GM12878 (cell line): Measurements from ENCODE around the gene SDK2. TPM values are rescaled to one million over a fixed set of nuclear protein-coding genes. Genes with fewer than 3 reads are reported as not detected.

Experiments used
- ATAC-seq: fragments of 200-7000 bp; cut with Tn5 transposase; 3 replicates; pipeline ENCODE4 v1.9.1; 2020; ENCODE audit warnings: mild to moderate bottlenecking, moderate library complexity
- BruUV-seq: library from RNA; stranded (reverse); fragments of 400-500 nt; replicated peaks from 2 replicates; lab custom pipeline; 2021; lab: Mats Ljungman, UMichigan
- CTCF ChIA-PET: fragments of 300-600 bp; sonication (Branson Sonifier 250); formaldehyde crosslinking; extraction: SDS; loops from one replicate; lab custom pipeline; 2021; ENCODE audit warnings: inconsistent platforms; lab: Yijun Ruan, JAX
- POLR2A ChIA-PET: fragments of 350-600 bp; formaldehyde crosslinking; extraction: SDS; loops from one replicate; lab custom pipeline; 2021; ENCODE audit warnings: inconsistent platforms; lab: Charles Lee
- RAD21 ChIA-PET: fragments of 300-600 bp; sonication (Branson Sonifier 250); formaldehyde crosslinking; loops from one replicate; lab custom pipeline; 2023; ENCODE audit warnings: antibody characterized with exemption; ENCODE audit not compliant: unreplicated experiment; lab: Charles Lee
- SMC1A ChIA-PET: fragments of 300-600 bp; sonication (Branson Sonifier 250); formaldehyde crosslinking; loops from one replicate; lab custom pipeline; 2023; ENCODE audit not compliant: unreplicated experiment, uncharacterized antibody; lab: Charles Lee
- DNase-seq: peaks from one replicate; pipeline ENCODE4 v3.0.0-alpha.2; 2011; ENCODE audit warnings: low read depth, low spot score
- FAIRE-seq: peaks from 3 replicates; lab custom pipeline; 2011; peaks lifted over from hg19 to GRCh38; lab: Jason Lieb, UNC
- H2AFZ ChIP-seq: 2 replicates; pipeline ENCODE4 v1.6.0; 2011; ENCODE audit warnings: low read depth, low read length, control low read depth; ENCODE audit not compliant: control insufficient read depth
- H3K27ac ChIP-seq: 2 replicates; pipeline ENCODE4 v1.5.1; 2011; ENCODE audit warnings: control low read depth; ENCODE audit not compliant: control insufficient read depth, insufficient read depth
- H3K27me3 ChIP-seq, 2 experiments: replicated peaks in 1 of 2; 2 replicates each; pipeline versions ENCODE4 v1.6.0 to v1.6.1; 2011; ENCODE audit warnings: low read length in 1 of 2; ENCODE audit not compliant: control insufficient read depth in 2 of 2, insufficient read depth in 2 of 2
- H3K36me3 ChIP-seq, 2 experiments: 2 replicates each; pipeline ENCODE4 v1.5.1; 2011; ENCODE audit warnings: low read length in 1 of 2; ENCODE audit not compliant: control insufficient read depth in 2 of 2, insufficient read depth in 2 of 2
- H3K4me1 ChIP-seq: 2 replicates; pipeline ENCODE4 v1.6.1; 2011; ENCODE audit warnings: mild to moderate bottlenecking, low read length, moderate library complexity, mixed read lengths; ENCODE audit not compliant: control insufficient read depth, insufficient read depth
- H3K4me2 ChIP-seq: 2 replicates; pipeline ENCODE4 v1.6.0; 2011; ENCODE audit warnings: control low read depth; ENCODE audit not compliant: control insufficient read depth, insufficient read depth
- H3K4me3 ChIP-seq: fragments of 200-600 bp; sonication (generic); 2 replicates; pipeline ENCODE4 v1.5.1; 2016
- H3K79me2 ChIP-seq: 2 replicates; pipeline ENCODE4 v1.6.0; 2011; ENCODE audit warnings: low read length; ENCODE audit not compliant: control insufficient read depth, insufficient read depth
- H3K9ac ChIP-seq: 2 replicates; pipeline ENCODE4 v1.8.0; 2011; ENCODE audit warnings: low read length, control low read depth, mixed read lengths; ENCODE audit not compliant: control insufficient read depth, insufficient read depth
- H3K9me3 ChIP-seq: replicated peaks from 3 replicates; pipeline ENCODE4 v1.5.1; 2011; ENCODE audit warnings: mild to moderate bottlenecking, low read length; ENCODE audit not compliant: control insufficient read depth, insufficient read depth
- H4K20me1 ChIP-seq: 2 replicates; pipeline ENCODE4 v1.6.0; 2011; ENCODE audit not compliant: control insufficient read depth, insufficient read depth
- GABPA ChIP-seq: IDR thresholded peaks from 2 replicates; pipeline ENCODE4 v1.6.1; 2014; ENCODE audit warnings: antibody characterized with exemption, low read depth, mild to moderate bottlenecking, inconsistent platforms
- NFIC ChIP-seq: IDR thresholded peaks from 2 replicates; pipeline ENCODE4 v1.6.1; 2012; ENCODE audit warnings: low read depth, mild to moderate bottlenecking, inconsistent platforms, low read length, moderate library complexity
- NFXL1 ChIP-seq: fragments of 450-650 bp; IDR thresholded peaks from 2 replicates; pipeline ENCODE4 v1.6.1; 2017; ENCODE audit warnings: antibody characterized with exemption, mild to moderate bottlenecking, borderline replicate concordance
- NFYB ChIP-seq: IDR thresholded peaks from 2 replicates; pipeline ENCODE4 v1.6.1; 2011; ENCODE audit warnings: low read depth, mild to moderate bottlenecking, low read length, improper control_type of control experiment, moderate library complexity; ENCODE audit not compliant: insufficient read depth
- WGBS: methylation state at CpG from one replicate; pipeline ENCODE4 v1.1.6; 2016; ENCODE audit warnings: low lambda C conversion rate; ENCODE audit not compliant: insufficient replicate concordance, insufficient coverage; ENCODE audit errors: missing lambda C conversion rate; 5-methylcytosine and 5-hydroxymethylcytosine counted together
- in situ Hi-C: fragments of 300-500 bp; cut with MboI; formaldehyde crosslinking; loops from 9 replicates; pipeline ENCODE4 v1.14.3; 2018; ENCODE audit warnings: mixed read lengths
- intact Hi-C: fragments of 100-400 bp; cut with micrococcal nuclease; formaldehyde crosslinking; loops from one replicate; pipeline ENCODE4 v1.14.2; 2022; ENCODE audit not compliant: unreplicated experiment
- polyA plus RNA-seq, 11 experiments: library from polyadenylated mRNA; depleted of rRNA in 4 of 11; unstranded in 6 of 11; stranded (reverse) in 5 of 11; fragments of >200 nt; fragmentation: Nextera tagmentation in 4 of 11; fragmentation: Illumina TruSeq in 1 of 11; extraction: Ambion mirVana in 4 of 11; extraction: Trizol in 1 of 11; gene quantifications; 1 replicate in 1 of 11; 2 replicates in 10 of 11; pipeline versions ENCODE4 v1.2.1 to v1.2.3, GENCODE V29; 2011 to 2016; ENCODE audit warnings: inconsistent platforms in 2 of 11, missing spikeins in 2 of 11, low read depth in 1 of 11
- total RNA-seq, 4 experiments: library from RNA; depleted of rRNA in 3 of 4; stranded (reverse); fragments of >200 nt in 3 of 4; fragmentation: Illumina TruSeq in 1 of 4; extraction: Trizol in 1 of 4; gene quantifications; 2 replicates each; pipeline versions ENCODE4 v1.2.1 to v1.2.3, GENCODE V29; 2013 to 2021
- TF ChIP-seq, protein P1 (sequence below): fragments of 450-650 bp; formaldehyde crosslinking; IDR thresholded peaks from 2 replicates; pipeline ENCODE4 v1.4.0; 2022; ENCODE audit warnings: mild to moderate bottlenecking, moderate library complexity

Gene SDK2
- total and polyA plus RNA-seq, 10 of the 15 experiments (the other 5 are each of a cell fraction or from before 2014, with no cell fraction given) = 0.03 to 0.08 (median 0.03) TPM; not detected in 7

GRCh38 chr17:73402466-73402865 lies 241.8 kb downstream of the SDK2 start (continued):
- TF ChIP-seq NFXL1 (no peak), NFYB (no peak)
- TF ChIP-seq, protein P1, sequence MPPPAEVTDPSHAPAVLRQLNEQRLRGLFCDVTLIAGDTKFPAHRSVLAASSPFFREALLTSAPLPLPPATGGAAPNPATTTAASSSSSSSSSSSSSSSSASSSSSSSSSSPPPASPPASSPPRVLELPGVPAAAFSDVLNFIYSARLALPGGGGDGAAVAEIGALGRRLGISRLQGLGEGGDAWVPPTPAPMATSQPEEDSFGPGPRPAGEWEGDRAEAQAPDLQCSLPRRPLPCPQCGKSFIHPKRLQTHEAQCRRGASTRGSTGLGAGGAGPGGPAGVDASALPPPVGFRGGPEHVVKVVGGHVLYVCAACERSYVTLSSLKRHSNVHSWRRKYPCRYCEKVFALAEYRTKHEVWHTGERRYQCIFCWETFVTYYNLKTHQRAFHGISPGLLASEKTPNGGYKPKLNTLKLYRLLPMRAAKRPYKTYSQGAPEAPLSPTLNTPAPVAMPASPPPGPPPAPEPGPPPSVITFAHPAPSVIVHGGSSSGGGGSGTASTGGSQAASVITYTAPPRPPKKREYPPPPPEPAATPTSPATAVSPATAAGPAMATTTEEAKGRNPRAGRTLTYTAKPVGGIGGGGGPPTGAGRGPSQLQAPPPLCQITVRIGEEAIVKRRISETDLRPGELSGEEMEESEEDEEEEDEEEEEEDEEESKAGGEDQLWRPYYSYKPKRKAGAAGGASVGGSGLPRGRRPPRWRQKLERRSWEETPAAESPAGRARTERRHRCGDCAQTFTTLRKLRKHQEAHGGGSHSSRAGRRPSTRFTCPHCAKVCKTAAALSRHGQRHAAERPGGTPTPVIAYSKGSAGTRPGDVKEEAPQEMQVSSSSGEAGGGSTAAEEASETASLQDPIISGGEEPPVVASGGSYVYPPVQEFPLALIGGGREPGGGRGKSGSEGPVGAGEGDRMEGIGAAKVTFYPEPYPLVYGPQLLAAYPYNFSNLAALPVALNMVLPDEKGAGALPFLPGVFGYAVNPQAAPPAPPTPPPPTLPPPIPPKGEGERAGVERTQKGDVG (CRISPR knock-in tag) = no peak

DNA sequence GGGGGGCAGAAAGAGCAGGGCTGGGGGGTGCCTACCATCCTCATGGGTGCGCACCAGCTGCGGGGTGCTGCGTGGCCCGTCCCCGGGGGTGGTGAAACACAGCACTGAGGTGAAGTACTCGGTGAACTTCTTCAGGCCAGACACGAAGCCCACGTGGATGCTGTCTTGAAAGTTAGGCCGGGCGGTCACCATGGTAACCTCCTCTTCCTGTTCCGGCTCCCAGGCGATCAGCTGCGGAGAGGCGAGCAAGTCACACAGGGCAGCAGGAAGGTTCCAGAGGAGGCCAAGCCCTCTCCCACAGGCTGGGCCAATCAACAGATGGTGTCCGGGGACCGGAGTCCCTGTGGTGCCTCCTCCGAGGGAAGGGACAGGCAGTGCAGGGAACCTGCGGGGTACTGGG lies 242.3 kb downstream of the SDK2 start:
- Histone ChIP-seq H3K4me3 (no peak overlapping the region), H3K9ac (no peak overlapping the region), H3K27ac (no peak overlapping the region), H3K27me3 (no peaks in the 10 kb centered on the region; a peak in 1 of 4 replicates), H3K4me1 (no peaks in the 10 kb centered on the region), H3K36me3 (no peaks in the 10 kb centered on the region), H3K9me3 (no peaks in the 10 kb centered on the region), H3K79me2 (no peaks in the 10 kb centered on the region), H4K20me1 (no peaks in the 10 kb centered on the region), H3K4me2 (peak overlapping the region; percentile 30; the same call in 1 of the 2 replicates), H2AFZ (no peak overlapping the region; the same call in 1 of the 2 replicates)
- POLR2A ChIA-PET = no interaction called here
- intact Hi-C loops = no loop called here
- SMC1A ChIA-PET = no interaction called here
- no peak for DNase-seq
- RAD21 ChIA-PET = no interaction called here
- BruUV-seq = no TSS peak
- TF ChIP-seq NFIC = no peak
- TF ChIP-seq GABPA = 0 out of 2 replicates have a peak, but pooled peaks have one; percentile 12
- 63% methylated on average over 15 of the region's 18 CpGs for WGBS
- in situ Hi-C loops = no loop called here
- CTCF ChIA-PET = no interaction called here
- no peak for ATAC-seq
- no peak for FAIRE-seq
